ENCODE measurements around the gene BCORL1.

Gene BCORL1

DNA sequence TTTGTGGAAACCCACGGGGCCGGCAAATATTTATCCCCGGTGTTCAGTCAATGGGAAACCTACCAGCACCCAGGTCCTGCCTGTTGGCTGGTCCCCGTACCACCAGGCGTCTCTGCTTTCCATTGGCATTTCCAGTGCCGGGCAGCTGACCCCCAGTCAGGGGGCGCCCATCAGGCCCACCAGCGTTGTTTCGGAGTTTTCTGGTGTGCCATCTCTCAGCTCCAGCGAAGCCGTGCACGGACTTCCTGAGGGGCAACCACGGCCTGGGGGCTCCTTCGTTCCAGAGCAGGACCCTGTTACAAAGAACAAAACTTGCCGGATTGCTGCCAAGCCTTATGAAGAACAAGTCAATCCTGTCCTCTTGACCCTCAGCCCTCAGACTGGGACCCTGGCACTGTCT, 32.7 kb downstream of the BCORL1 start:
- DNase-seq: no peak

DNA sequence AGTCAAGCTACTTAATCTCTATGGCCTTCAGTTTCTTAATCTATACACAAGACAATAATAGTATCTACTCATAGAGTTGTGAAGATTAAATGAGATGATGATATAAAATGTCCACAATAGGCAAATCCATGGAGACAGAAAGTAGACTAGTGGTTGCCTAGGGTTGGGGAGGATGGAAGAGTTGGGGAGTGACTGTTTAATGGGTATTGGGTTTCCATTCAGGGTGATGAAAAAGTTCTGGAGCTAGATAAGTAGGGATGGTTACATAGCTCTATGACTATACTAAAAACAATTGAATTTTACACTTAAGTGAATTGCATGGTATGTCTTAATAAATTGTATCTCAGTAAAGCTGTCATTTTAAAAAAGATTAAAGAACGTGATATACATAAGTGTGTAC, 35.7 kb downstream of the BCORL1 start:
- DNase-seq: no peak

DNA sequence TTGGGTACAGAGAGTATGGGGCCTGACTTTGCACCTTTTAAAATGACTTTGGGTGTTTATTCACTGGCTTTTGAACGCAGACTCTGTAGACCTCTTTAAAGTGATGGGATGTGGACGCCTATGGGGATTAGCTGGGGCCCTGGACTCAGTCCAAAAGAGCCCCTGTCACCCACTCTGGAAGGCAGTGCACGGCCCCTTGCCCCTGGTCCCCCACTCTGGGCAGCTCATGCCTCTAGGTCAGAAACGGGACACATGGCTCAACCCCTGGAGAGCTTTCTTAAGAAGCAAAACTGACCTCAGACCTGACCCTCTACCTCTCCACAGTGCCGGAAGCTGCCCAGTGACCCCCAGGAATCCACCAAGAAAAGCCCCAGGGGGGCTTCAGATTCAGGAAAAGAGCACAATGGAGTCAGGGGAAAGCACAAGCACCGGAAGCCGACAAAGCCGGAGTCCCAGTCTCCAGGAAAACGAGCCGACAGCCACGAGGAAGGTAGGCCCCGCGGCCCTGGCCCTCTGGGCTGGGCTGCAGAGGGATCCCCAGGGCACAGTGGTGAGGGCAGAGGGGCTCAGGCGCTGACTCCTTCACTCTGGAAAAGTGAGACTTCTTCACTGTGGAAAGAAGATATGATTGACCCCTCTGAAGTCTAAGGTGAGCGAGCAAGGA, 38.4 kb downstream of the BCORL1 start:
- no peak for DNase-seq

DNA sequence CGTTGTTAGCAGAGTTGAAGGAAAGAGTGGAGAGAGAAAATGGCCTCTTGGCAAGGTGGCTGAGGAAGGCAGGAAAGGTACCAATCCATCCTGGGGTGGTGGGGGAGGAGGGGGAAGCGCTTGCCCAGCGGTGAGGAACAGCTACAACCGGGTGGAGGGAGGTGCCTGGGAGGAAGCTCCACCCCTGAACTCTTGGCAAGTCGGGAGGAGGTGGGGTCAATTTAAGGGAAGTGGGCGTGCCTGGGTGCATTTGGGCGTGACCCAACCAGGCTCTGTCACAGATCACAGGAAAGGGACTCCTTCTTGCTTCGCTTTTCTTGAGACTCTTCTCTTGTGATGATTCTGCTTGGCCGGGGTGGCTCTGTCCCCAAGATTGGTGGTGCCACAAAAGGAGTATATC, 41.7 kb downstream of the BCORL1 start:
- DNase-seq: no peak

DNA sequence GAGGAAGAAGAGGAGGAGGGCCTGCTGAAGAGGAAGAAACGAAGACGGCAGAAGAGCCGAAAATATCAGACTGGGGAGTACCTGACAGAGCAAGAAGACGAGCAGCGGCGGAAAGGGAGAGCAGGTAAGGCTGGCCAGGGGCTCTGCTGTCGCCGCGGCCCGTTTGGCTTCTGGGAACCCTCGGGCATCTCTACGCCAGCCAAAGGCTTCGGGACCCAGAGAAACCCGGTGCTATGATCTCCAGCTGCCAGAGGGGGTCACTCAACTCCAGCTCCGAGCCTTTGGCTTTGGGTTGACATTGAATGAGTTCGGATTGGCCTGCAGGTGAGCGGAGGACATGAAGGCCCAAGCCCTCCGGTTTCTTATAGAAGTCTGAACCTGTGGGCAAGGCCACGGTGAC, 42.8 kb downstream of the BCORL1 start:
- DNase-seq: no peak

DNA sequence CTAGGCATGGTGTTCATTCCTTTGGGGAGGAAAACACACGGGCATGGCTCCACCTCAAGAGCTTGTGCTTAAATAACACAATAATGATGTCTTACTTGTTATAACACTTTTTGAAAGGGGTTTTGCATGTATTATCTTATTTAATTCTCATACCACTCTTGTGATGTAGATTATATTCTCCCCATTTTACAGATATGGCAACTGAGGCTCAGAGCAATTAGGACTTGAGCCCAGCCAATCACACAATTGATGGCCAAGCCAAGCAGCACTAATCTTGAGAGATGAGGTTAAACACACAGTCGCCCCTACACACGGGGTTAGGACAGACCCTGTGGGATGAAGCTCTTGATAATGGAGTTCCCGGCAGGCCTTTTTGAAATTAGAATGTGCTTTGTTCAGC, 45.1 kb downstream of the BCORL1 start:
- DNase-seq: no peak

DNA sequence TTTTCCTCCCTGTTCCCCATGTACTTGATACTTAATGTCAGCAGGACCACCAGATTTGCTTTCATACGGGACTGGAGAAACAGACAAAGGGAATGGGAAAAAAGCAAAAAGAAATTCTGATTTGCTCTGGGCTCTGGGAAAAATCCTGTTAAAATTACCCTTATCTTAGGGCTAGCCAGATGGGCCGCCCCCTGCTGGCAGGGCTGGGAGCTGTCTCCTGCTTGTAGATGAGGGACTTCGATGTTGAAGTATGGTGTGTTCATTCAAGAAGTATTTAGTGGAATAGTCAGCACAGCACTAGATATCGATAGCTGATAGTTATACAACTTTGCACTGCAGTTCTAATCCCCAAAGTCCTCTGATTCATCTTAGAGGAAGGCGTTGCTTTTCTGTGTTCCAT, 45.8 kb downstream of the BCORL1 start:
- DNase-seq: no peak

DNA sequence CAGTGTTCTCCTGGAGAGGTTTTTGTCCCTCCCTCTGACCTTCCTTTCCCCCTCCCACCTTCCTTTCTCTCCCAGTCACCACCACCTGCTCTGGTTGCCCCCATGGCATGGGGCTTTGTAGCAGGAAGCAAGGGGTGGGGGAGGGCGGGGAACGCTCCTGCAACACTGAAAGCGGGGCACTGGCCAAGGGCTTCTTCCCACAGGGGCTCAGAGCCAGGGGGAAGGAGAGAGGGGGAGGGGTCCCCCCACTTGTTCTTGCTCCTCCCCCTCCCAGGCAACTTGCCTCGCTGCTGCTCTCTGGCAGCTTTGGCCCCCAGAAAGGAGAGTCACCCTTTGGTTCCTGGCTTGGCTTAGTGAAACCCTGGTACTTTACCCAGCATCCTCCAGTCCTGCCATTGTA, 48.4 kb downstream of the BCORL1 start:
- no peak for DNase-seq

DNA sequence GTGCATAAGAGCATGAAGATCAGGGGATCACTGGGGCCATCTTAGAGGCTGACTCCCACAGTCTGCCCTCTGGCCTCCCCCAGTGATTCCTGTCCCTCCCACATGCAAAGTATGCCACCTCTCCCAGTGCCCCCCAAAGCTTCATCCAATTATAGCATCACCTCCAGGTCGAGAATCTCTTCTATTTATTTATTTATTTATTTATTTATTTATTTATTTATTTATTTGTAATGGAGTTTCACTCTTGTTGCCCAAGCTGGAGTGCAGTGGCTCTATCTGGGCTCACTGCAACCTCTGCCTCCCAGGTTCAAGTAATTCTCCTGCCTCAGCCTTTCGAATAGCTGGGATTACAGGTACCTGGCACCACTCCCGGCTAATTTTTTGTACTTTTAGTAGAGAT, 50.1 kb downstream of the BCORL1 start:
- DNase-seq: no peak

DNA sequence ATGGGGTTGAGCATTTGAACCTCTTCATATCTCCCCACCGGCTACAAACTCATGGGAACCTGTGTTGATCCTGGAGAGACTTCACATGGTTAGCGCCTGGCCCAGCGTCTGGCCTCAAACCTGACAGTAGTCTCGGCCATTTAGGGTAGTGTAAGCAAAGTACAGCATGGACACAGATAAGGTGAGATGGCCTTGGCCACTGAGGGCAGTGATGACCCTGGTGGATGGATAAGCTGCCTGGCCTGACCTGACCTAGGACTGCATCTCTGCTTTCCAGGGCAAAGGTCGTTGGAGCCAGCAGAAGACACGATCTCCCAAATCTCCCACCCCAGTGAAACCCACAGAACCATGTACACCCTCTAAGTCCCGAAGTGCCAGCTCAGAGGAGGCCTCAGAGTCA, 51.7 kb downstream of the BCORL1 start:
- no peak for DNase-seq

DNA sequence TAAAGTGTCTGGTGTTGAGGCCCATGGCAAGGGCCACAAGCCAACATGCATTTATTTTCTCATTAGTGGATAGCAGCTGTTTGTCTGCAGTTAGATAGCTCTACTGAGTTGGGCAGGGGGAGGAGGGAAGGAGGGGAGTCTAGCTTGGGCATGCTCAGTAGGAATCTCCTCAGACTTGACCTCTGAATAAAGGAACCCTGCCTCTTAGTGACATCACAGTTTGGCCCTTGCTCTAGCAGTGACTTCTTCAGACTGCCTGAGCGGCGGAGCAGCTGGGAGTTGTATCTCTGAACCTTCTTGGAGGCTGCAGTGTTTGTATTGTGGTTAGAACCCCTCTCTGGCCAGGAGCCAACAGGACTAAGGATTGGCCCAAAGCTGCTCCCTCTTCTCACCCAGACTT, 57.4 kb downstream of the BCORL1 start:
- no peak for DNase-seq

DNA sequence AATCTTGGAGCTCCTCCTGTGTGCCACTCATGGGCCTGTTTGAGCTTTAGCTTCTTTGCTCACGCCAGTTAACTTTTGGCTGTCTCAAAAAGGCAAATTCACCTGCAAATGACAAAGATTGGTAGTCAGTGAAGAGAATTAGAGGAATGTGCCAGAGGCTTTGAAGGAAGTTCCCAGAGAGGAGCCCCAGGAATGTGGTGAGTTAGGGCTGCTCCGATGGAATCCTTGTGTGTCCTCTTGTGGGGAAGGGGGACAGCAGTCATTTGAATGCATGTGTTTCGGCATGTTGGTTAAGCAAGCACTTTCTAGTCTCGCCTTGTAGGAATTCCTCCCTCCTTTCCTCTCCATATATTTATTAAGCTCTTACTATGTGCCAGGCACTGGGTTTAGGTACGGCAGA, 65.0 kb downstream of the BCORL1 start:
- no peak for DNase-seq

DNA sequence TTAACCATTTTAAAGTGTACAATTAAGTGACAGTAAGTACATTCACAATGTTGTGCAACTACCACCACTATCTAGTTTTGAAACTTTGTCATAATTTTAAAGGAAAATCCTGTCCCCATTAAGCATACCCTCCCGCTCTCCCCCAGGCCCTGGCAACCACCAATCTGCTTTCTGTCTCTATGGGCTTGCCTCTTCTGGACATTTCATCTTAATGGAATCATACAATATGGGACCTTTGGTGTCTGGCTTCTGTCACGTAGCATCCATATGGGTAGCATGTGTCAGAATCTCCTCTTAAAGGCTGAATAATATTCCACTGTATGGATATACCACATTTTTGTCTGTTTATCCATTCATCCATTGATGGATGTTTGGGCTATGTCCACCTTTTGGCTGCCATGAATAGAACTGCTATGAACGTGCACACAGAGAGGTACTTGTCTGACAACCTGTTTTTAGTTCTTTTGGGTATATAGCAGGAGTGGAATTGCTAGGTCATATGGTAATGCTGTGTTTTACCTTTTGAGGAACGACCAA, 66.3 kb downstream of the BCORL1 start:
- DNase-seq: no peak

DNA sequence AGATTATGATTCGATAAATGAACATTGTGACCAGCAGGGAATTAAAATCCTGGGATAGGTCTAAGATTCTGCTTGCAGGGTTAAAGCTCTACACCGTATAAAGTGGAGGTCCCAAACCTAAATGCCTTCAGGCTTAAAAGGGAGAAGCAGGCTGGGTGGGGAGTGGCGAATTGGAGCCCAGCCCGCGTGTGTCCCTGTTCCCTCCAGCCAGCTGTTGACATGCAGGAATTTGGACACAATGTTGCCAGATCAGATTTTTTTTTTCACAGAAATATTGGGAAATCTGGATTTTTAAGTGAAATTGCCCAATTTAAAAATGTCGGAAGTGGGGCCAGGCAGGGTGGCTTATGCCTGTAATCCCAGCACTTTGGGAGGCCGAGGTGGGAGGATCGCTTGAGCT, 67.4 kb downstream of the BCORL1 start:
- no peak for DNase-seq

DNA sequence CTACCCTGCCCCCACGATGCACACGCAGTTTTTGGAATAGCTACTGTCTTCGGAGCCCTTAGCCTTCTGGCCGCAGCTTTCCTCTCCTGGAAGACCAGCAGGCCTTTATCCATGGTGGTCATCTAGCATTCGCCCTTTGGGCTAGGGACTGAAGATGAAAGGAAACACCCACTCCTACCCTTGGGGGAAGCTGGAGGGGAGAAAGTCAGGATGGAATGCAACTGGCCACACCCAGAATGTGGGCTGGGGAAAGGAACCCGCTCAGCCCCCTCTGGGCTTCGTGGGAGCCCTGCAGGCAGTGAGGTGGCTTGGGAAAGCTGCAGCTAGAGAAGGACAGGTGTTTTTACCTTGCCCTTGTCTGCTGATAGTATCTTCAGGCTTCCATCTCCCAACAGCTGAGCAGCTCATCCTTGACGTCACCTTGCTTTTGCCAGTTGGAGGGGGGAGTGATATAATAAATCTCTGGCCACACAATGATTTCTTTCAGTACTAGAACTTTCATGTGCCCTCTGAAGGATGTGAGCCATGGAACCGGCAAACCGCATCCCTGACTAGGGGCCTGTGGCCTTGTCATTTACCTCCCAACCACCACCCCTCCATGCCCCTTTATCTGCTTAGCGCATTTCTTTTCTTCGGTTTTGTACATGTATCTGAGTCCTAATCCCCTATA, 68.9 kb downstream of the BCORL1 start:
- no peak for DNase-seq

DNA sequence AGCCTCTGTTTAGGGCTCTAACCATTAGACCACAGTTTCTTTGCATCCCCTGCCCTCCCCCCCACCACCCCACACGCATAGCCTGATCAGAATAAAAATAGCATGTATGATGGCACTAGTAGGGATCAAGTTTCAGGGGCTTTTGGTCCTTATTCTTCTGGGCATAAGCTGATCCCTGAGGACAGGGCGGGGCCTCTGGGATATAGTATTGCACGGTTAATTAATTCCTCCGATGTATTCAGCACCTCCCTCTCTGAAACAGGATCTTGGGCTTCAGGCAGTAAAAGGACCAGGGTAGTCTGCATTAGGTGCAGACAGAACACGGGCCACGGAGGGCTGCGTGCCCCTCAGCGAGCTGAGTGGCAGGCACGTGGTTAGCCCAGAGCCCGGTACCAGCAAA, 70.8 kb downstream of the BCORL1 start:
- no peak for DNase-seq

DNA sequence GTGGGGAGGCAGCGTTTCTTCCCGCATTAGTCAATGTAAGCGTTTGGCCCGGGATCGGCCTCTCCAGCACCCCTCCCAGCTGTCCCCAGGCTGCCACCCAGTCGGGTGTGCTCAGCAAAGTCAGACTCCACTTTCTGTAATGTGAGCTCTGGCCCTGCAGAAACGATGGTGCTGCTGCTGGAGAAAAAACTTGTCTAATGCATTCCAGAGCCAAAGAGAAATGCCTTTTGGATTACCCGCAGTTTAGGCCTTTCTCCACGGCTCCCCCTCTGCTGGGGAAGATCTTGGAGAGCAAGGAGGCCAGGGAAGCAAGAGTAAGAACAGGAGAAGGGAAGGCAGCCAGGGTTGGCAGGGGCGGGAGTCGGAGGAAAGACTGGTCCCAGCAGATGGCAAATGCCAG, 72.7 kb downstream of the BCORL1 start:
- DNase-seq: no peak

DNA sequence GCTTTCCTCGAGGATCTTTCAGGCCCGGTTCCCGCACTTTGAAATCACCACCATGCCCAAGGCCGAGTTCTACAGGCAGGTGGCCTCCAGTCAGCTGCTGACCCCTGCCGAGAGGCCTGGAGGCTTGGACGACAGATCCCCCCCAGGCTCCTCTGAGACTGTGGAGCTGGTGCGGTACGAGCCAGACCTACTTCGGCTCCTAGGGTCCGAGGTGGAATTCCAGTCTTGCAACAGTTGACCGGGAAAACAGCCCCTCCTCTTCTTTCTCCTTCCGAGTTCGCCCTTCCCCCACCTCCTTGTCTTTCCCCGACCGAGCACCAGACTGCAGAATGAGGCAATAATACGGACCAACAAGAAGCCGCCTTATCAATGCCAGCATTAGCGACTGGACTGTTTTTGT, 73.5 kb downstream of the BCORL1 start:
- DNase-seq: no peak

DNA sequence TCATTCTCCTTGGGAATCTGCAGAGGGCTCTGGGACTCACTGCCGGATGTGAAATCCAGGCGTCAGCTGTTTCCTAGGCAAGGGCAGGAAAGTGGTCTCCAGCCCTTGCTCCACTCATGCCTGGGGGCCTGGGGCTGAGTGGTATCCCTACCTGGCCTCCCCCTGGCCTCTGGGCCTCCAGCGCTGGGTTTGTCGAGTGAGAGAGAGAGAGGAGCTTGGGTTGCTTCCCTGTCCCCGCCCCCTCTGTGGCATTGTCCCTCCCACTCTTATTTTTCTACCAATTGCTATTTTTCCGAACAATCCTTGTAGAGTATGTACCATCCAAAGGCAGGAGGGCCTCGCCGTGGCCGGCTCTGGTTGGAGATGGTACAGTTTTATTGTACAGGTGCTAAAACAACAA, 74.8 kb downstream of the BCORL1 start:
- DNase-seq: no peak

DNA sequence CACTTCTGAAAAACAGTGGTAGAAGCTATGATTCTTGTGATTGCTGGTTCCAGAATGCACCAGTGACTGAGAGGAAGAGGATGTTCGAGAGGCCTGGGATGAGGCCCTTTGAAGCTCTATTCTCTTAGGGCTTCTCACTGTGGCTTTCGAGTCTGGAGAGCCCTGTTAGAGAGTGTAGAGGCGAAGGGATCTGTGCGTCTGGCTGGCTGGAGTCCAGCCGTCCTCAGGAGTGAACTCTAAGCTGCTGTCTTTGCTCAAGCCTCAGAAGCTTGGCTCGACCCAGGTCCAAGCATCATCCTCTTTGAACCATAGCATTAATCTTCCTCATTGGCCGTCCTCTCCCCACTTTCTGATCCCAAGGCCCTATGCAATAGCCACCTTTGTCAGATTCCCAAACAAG, 76.2 kb downstream of the BCORL1 start:
- DNase-seq: no peak

DNA sequence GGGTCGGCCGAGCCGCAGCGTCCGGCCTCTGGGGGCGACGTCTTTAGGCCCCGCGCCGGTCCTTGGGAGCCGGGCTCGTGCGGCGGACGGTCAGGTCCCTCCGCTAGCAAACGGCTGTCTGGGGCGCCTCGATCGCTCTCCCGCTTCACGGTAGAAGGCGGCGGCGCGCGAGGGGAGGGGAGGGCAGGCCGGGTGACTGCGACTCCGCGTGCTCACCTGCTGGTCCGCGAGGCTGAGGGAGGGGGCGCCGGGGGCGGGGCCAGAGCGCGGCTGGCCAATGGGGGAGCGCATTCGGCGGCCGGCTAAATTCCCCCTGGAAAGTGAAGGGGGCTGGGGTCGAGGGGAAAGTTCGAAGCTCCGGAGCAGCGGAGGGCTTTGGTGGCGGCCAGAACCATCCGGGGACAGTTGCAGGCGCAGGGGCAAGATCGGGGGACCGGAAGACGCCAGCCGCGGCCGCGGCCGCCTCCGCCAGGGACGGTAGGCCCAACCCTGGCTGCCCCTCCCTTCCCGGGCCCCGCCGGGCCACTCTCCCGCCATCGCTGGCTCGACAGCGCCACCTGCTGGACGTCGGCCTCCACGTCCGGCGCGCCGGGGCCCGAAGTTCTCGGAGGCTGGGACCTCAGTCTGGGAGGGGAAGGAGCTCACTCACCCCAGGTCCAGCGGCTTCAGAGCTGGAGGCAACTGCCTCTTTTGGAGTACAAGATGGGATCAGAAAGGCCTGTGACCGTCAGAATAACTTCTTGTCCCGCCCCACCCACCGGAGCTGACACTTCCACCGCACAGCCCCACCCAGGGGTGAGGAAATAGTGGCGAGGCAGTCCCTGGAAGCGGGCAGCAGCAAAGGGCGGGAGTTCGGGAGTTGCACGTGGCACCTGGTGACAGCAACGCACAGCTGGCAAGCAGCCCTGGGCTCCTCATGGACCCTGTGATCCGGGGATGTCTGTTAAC, 78.0 kb downstream of the BCORL1 start:
- DNase-seq: peak; percentile 38

DNA sequence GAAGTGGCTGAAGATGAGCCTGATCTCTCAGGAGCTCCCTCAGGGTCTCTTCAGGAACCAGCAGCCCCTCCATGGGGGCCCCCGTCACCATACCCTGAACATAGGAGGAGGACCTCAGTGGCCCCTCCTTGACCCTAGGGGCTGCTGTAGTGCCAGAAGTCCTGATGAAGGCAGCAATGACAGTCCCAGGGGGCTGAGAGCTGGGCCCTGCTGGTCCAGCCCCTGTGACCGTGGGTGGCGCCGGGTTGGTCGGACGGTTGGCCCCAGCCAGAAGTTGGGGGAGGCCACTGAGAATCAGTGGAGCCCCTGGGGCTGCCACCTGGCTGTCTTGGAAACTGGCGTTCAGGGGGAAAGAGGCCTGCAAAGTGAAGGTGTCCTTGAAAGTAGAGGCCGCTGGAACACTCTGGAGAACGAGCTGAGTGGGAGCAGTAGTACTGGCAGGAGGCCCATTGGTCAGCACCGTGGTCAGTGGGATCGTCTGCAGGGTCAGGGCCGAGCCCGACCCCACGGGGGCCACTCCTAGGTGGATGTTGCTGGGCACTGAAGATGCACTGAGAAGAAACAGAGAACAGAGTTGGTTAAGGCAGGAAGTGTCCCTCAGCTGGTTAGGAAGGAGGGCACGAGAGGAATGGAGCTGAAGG, 84.7 kb downstream of the BCORL1 start:
- no peak for DNase-seq
